Measurements from ENCODE around the gene C1QTNF9B. TPM values are rescaled to one million over a fixed set of nuclear protein-coding genes. Genes with fewer than 3 reads are reported as not detected.
"Not testable (repeated sequence)": the region's sequence is repeated elsewhere in the genome, so short reads cannot be mapped to it uniquely, and the experiment has no call there.

The C1QTNF9B gene
- total RNA-seq: 1 to 10 TPM in 2 of 9 donors, under 1 TPM in 4, not detected in 3; 0.37 to 2.0 (median 0.56) TPM
- 1 to 10 TPM; 1.8 to 3.1 TPM for polyA plus RNA-seq
- long read RNA-seq, donor 1: 0 reads
- long read RNA-seq, donor 2: 0 reads
- long read RNA-seq, donor 3: 0 reads

DNA sequence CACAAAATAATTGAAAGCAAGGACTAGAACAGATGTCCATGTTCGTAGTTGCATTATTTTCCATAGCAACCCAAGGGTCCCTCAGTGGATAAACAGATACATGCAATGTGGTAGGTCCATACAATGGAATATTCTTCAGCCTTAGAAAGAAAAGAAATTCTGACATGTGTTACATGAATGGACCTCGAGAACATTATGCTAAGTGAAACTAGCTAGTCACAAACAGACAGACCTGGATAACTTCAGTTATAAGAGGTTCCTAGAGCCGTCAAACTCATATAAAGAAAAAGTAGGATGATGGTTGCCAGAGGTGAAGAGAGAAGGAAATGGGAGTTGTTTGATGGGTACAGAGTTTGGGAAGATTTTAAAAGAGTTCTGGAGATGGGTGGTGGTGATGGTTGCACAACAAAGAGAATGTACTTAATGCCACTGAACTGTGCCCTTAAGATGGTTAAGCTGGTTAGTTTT lies at the start of gene C1QTNF9B:
Gene C1QTNF9B (minus strand): TSS at position 51 of the 468 bp plus-strand sequence.
- intact Hi-C loops (cut with DNase I): loop anchor here in 1 of 10 donors (10.0 kb wide), 1 partner anchor 427 kb away; no protein-coding TSS in a partner anchor
- H3K27me3 ChIP-seq: peaks cover 0 to 13% (median 5%) of the 10 kb centered on the region in 9 donors
- WGBS, 4 donors: 82 to 86% (median 83%) methylated on average over 3 of the region's 3 CpGs
- H3K9me3 ChIP-seq, ATAC-seq, H3K36me3 ChIP-seq, H3K4me1 ChIP-seq, H3K27ac ChIP-seq, H3K4me3 ChIP-seq, DNase-seq: not testable (repeated sequence)

DNA sequence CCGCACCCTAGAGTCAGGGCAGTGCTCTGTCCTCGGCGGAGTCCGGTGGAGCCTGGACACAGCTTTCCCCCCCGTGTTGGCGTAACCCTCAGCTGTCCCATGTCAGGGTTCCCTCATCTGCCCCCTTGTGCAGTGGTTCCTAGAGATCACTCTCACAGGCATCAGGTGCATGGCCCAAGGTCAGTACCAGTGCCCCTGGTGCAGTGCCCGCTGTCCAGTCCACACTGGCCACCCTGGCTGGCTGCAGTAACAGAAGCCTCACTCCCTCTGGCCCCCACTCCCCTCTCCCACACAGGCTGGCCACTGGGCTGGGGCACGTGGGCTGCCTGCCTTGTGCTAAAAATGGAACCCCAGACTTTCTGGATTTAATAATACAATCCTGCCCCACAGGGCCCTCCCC lies 49.6 kb upstream of the C1QTNF9B start:
- H3K27me3 ChIP-seq: peaks cover 0 to 6% (median 0%) of the 10 kb centered on the region in 9 donors
- no peaks in the 10 kb centered on the region for H3K4me1 ChIP-seq
- intact Hi-C loops (cut with DNase I): no loop called here
- no peak for DNase-seq
- H3K9me3 ChIP-seq: no peaks in the 10 kb centered on the region
- H3K27ac ChIP-seq: no peak overlapping the region
- no peak for TF ChIP-seq POLR2A (IDR thresholded peaks at IDR 0.05)
- no peaks in the 10 kb centered on the region for H3K36me3 ChIP-seq
- no peak overlapping the region for H3K4me3 ChIP-seq
- no peak for ATAC-seq
- WGBS, 4 donors: 76 to 93% (median 88%) methylated on average over 4 to 8 of the region's 8 CpGs

DNA sequence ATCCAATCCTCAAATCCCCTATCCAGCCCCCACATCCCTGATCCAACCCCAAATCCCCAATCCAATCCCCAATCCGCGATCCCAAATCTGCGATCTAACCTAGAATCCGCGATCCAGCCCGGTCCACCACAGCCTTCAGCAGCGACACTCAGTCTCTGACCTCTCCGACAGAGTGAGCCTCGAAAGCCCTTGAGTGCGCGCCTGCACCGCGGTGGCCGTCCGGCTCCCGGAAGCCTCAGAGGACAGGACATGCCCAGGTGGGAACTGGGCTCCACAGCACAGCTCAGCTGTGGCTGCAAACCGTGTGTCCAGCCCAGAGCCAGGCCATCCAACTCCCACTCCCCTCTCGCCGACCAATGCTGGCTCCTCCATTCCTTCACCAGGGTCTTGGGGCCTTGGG lies 48.8 kb upstream of the C1QTNF9B start:
- Histone ChIP-seq H3K36me3 (no peaks in the 10 kb centered on the region), H3K27ac (no peak overlapping the region), H3K27me3 (peaks cover 0 to 6% (median 0%) of the 10 kb centered on the region in 9 donors), H3K9me3 (no peaks in the 10 kb centered on the region), H3K4me1 (no peaks in the 10 kb centered on the region), H3K4me3 (peak overlapping the region in 6 of 12 donors; percentile 16 to 33 (median 24))
- 73 to 80% (median 79%) methylated on average over 19 of the region's 19 CpGs for WGBS, 4 donors
- TF ChIP-seq, protein P1, sequence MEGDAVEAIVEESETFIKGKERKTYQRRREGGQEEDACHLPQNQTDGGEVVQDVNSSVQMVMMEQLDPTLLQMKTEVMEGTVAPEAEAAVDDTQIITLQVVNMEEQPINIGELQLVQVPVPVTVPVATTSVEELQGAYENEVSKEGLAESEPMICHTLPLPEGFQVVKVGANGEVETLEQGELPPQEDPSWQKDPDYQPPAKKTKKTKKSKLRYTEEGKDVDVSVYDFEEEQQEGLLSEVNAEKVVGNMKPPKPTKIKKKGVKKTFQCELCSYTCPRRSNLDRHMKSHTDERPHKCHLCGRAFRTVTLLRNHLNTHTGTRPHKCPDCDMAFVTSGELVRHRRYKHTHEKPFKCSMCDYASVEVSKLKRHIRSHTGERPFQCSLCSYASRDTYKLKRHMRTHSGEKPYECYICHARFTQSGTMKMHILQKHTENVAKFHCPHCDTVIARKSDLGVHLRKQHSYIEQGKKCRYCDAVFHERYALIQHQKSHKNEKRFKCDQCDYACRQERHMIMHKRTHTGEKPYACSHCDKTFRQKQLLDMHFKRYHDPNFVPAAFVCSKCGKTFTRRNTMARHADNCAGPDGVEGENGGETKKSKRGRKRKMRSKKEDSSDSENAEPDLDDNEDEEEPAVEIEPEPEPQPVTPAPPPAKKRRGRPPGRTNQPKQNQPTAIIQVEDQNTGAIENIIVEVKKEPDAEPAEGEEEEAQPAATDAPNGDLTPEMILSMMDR (IDR thresholded peaks at IDR 0.05): no peak
- TF ChIP-seq POLR2A (IDR thresholded peaks at IDR 0.05): no peak
- peak in 1 of 4 donors; percentile 16 for ATAC-seq
- DNase-seq: no peak
- intact Hi-C loops (cut with DNase I): no loop called here

DNA sequence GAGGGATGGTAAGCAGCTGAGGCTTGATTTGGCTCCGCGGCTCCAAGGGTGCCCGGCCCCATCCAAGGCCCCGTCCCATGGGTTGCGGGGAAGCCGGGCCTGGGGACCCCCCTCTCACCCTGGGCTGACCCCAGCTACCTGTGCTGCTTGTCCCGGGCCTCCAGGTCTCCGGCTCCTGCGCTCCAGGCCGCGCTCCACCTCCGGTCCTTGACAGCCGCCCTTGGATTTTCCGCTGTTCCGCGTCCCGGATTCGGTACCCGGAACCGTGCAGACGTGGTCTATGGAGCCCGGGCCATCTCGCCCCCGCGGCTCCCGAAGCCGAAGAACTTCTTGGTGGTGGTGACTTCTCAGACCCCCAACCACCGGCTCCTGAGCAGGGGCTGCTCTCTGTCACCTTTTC lies 48.3 kb upstream of the C1QTNF9B start:
- peak in 1 of 4 donors; percentile 49 for ATAC-seq
- 67 to 71% (median 69%) methylated on average over 27 to 28 of the region's 28 CpGs for WGBS, 4 donors

GRCh38 chr13:23941211-23941610 lies 43.9 kb upstream of the C1QTNF9B start:
- Histone ChIP-seq H3K9me3 (peaks cover 0 to 6% (median 0%) of the 10 kb centered on the region in 12 donors), H3K4me3 (no peak overlapping the region), H3K27ac (no peak overlapping the region), H3K27me3 (peaks cover 0 to 6% (median 0%) of the 10 kb centered on the region in 9 donors), H3K4me1 (no peaks in the 10 kb centered on the region), H3K36me3 (no peaks in the 10 kb centered on the region)
- 79 to 80% (median 79%) methylated on average over 3 of the region's 3 CpGs for WGBS, 4 donors
- no peak for ATAC-seq
- intact Hi-C loops (cut with DNase I): no loop called here
- TF ChIP-seq, protein P1 (IDR thresholded peaks at IDR 0.05): no peak
- no peak for TF ChIP-seq POLR2A (IDR thresholded peaks at IDR 0.05)
- no peak for DNase-seq

More for the DNA sequence above, 48.3 kb upstream of the C1QTNF9B start:
- H3K36me3 ChIP-seq: no peaks in the 10 kb centered on the region
- no peak overlapping the region for H3K27ac ChIP-seq
- TF ChIP-seq, protein P1 (IDR thresholded peaks at IDR 0.05): no peak
- TF ChIP-seq POLR2A (IDR thresholded peaks at IDR 0.05): no peak
- H3K9me3 ChIP-seq: no peaks in the 10 kb centered on the region
- no peak for DNase-seq
- intact Hi-C loops (cut with DNase I): no loop called here
- H3K4me1 ChIP-seq: no peaks in the 10 kb centered on the region
- peaks cover 0 to 6% (median 0%) of the 10 kb centered on the region in 9 donors for H3K27me3 ChIP-seq
- peak overlapping the region in 7 of 12 donors; percentile 4 to 33 (median 24) for H3K4me3 ChIP-seq

DNA sequence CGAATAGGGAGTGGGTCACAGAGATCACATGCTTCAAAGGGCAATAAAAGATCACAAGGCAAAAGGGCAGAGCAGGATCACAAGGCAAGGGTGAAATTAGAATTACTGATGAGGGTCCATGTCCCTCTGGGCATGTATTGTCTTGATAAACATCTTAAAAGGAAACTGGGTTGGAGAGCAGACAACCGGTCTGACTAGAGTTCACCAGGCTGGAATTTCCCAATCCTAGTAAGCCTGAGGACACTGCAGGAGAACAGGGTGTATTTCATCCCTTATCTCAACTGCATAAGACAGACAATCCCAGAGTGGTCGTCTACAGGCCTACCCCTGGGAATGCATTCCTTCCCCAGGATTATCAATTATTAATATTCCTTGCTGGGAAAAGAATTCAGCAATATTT lies 42.4 kb upstream of the C1QTNF9B start:
- H3K27me3 ChIP-seq; H3K4me3 ChIP-seq; H3K36me3 ChIP-seq; ATAC-seq; DNase-seq; H3K9me3 ChIP-seq; intact Hi-C loops (cut with DNase I); H3K27ac ChIP-seq; H3K4me1 ChIP-seq: not testable (repeated sequence)
- 56 to 63% (median 61%) methylated on average over 3 of the region's 3 CpGs for WGBS, 4 donors
